GM23338 (cell line): Measurements from ENCODE around the gene SLC45A2.

ENCODE experiments used
- CREB1 ChIP-seq: fragments of 250-450 bp; sonication (Bioruptor Pico); IDR thresholded peaks from 2 replicates; pipeline ENCODE4 v1.5.0; 2020; ENCODE audit warnings: low read depth, mild to moderate bottlenecking, moderate library complexity
- CTCF ChIP-seq, 2 experiments: fragments of 200-600 bp in 1 of 2; sonication (generic) in 1 of 2; conservative IDR thresholded peaks; 2 replicates each; pipeline versions ENCODE4 v1.5.1 to v1.6.1; 2016 to 2017; ENCODE audit warnings: antibody characterized with exemption in 2 of 2, low read depth in 2 of 2, mild to moderate bottlenecking in 2 of 2, moderate library complexity in 1 of 2
- ETS1 ChIP-seq: IDR thresholded peaks from 2 replicates; pipeline ENCODE4 v1.6.1; 2016; ENCODE audit warnings: antibody characterized with exemption
- EZH2 ChIP-seq: fragments of 200-600 bp; sonication (generic); IDR thresholded peaks from one replicate; pipeline ENCODE4 v1.8.0; 2017; ENCODE audit warnings: antibody characterized with exemption, mild to moderate bottlenecking, low read depth; ENCODE audit not compliant: unreplicated experiment
- EZH2phosphoT487 ChIP-seq: fragments of 200-600 bp; sonication (generic); IDR thresholded peaks from one replicate; pipeline ENCODE4 v1.8.1; 2018; ENCODE audit warnings: antibody characterized with exemption; ENCODE audit not compliant: unreplicated experiment
- JUNB ChIP-seq: IDR thresholded peaks from one replicate; pipeline ENCODE4 v1.6.1; 2016; ENCODE audit warnings: antibody characterized with exemption; ENCODE audit not compliant: unreplicated experiment
- POLR2AphosphoS5 ChIP-seq: IDR thresholded peaks from 2 replicates; pipeline ENCODE4 v1.6.1; 2016; ENCODE audit warnings: antibody characterized with exemption, low read depth
- REST ChIP-seq: IDR thresholded peaks from one replicate; pipeline ENCODE4 v1.6.1; 2018; ENCODE audit warnings: antibody characterized with exemption; ENCODE audit not compliant: unreplicated experiment
- ZNF114 ChIP-seq: fragments of 250-450 bp; sonication (Bioruptor Pico); IDR thresholded peaks from 2 replicates; pipeline ENCODE4 v1.5.0; 2020; ENCODE audit warnings: mild to moderate bottlenecking, moderate library complexity
- ZNF331 ChIP-seq: fragments of 250-450 bp; sonication (Bioruptor Pico); IDR thresholded peaks from 2 replicates; pipeline ENCODE4 v1.5.0; 2020; ENCODE audit warnings: low read depth, mild to moderate bottlenecking, moderate library complexity

GRCh38 chr5:34007621-34008600 lies 23.4 kb upstream of the SLC45A2 start, which contains the start of gene AMACR:
- TF ChIP-seq CTCF (conservative IDR thresholded peaks at IDR 0.05; ENCODE audit: low read depth in 2 of 2) (no peak), CREB1 (CRISPR knock-in tag) (no peak; the same call in 1 of the 2 replicates), JUNB (no peak), POLR2AphosphoS5 (peak; percentile 95), ETS1 (no peak; the same call in 1 of the 2 replicates), EZH2 (no peak), EZH2phosphoT487 (no peak), REST (peak; percentile 26), ZNF331 (no peak), ZNF114 (CRISPR knock-in tag) (no peak)
